ENCODE measurements around the gene TAS2R20. TPM values are rescaled to one million over a fixed set of nuclear protein-coding genes. Genes with fewer than 3 reads are reported as not detected.

The TAS2R20 gene
- total RNA-seq, 6 experiments from 2014 or later, result 0.18 to 0.47 (median 0.31) TPM

DNA sequence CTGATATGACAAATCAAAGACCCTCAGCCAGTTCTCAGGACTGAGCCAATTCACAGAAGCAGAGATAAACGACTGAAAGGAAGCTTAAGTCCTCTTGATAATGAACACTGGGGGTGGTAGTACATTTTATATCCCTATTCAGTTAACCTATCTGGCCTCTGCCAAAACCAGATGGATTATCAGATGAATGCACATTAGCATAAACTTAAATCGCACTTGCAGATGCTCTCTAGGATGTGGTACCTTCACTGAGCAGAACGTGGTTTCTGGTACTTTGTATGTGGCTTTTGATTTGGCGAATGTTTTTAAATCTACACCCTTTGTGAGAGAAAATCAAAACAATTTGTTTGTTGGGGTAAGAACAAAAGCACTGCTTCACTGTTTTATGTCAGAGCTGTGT lies 37.9 kb downstream of the TAS2R20 start:
- H3K4me3 Mint-ChIP-seq, result no peak overlapping the region
- no peak for DNase-seq
- H3K27me3 Mint-ChIP-seq (ENCODE audit: insufficient read depth), result no peaks in the 10 kb centered on the region; the same call in 1 of the 2 replicates
- peaks cover 9% of the 10 kb centered on the region for H3K9me3 Mint-ChIP-seq
- peaks cover 25% of the 10 kb centered on the region for H3K36me3 Mint-ChIP-seq (ENCODE audit: low read depth)
- H3K27ac Mint-ChIP-seq, result no peak overlapping the region
- TF ChIP-seq, protein P1, sequence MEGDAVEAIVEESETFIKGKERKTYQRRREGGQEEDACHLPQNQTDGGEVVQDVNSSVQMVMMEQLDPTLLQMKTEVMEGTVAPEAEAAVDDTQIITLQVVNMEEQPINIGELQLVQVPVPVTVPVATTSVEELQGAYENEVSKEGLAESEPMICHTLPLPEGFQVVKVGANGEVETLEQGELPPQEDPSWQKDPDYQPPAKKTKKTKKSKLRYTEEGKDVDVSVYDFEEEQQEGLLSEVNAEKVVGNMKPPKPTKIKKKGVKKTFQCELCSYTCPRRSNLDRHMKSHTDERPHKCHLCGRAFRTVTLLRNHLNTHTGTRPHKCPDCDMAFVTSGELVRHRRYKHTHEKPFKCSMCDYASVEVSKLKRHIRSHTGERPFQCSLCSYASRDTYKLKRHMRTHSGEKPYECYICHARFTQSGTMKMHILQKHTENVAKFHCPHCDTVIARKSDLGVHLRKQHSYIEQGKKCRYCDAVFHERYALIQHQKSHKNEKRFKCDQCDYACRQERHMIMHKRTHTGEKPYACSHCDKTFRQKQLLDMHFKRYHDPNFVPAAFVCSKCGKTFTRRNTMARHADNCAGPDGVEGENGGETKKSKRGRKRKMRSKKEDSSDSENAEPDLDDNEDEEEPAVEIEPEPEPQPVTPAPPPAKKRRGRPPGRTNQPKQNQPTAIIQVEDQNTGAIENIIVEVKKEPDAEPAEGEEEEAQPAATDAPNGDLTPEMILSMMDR (IDR thresholded peaks at IDR 0.05), result no peak
- peaks cover 37% of the 10 kb centered on the region for H3K4me1 Mint-ChIP-seq (ENCODE audit: low read depth)

DNA sequence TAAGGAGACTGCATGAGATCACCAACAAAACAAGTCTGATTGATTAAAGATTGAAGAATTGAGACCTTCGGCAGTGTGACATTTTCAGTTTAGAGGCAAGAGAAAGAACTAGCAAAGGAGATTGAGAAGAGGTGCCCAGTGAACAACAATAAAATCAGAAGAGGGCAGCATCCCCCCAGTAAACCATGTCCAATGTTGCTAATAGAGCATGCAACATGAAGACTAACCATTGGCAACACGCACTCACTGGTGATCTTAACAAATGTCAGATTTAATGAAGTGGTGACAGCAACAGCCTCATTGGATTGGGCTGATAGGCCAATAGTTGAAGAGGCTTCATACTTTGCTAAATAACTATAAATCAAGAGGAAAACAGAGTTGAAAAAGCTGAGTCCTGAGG lies 38.3 kb downstream of the TAS2R20 start:
- peaks cover 13% of the 10 kb centered on the region for H3K9me3 Mint-ChIP-seq
- peaks cover 29% of the 10 kb centered on the region for H3K36me3 Mint-ChIP-seq (ENCODE audit: low read depth)
- peaks cover 35% of the 10 kb centered on the region for H3K4me1 Mint-ChIP-seq (ENCODE audit: low read depth)

DNA sequence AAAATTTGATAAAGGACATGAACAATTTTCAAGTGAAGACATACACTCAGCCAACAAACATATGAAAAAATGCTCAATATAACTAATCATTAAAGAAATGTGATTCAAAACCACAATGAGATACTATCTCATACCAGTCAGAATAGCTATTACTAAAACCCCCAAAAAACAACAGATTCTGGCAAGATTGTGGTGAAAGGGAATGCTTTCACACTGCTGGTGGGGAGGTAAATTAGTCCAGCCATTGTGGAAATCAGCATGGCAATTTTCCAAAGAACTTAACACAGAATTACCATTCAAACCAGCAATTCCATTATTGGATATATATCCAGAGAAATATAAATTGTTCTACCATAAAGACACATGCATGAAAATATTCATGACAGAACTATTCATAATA lies 40.4 kb downstream of the TAS2R20 start:
- H3K27me3 Mint-ChIP-seq (ENCODE audit: insufficient read depth), result no peaks in the 10 kb centered on the region; the same call in 1 of the 2 replicates
- DNase-seq, result peak; percentile 17
- peaks cover 48% of the 10 kb centered on the region for H3K4me1 Mint-ChIP-seq (ENCODE audit: low read depth)
- H3K9me3 Mint-ChIP-seq, result peaks cover 14% of the 10 kb centered on the region
- H3K4me3 Mint-ChIP-seq, result no peak overlapping the region
- no peak overlapping the region for H3K27ac Mint-ChIP-seq
- H3K36me3 Mint-ChIP-seq (ENCODE audit: low read depth), result peaks cover 36% of the 10 kb centered on the region
- TF ChIP-seq, protein P1 (IDR thresholded peaks at IDR 0.05), result no peak

More for the DNA sequence above, 38.3 kb downstream of the TAS2R20 start:
- Mint-ChIP-seq H3K27me3 (ENCODE audit: insufficient read depth) (no peaks in the 10 kb centered on the region; the same call in 1 of the 2 replicates), H3K27ac (no peak overlapping the region), H3K4me3 (no peak overlapping the region)
- TF ChIP-seq, protein P1 (IDR thresholded peaks at IDR 0.05), result no peak
- no peak for DNase-seq

DNA sequence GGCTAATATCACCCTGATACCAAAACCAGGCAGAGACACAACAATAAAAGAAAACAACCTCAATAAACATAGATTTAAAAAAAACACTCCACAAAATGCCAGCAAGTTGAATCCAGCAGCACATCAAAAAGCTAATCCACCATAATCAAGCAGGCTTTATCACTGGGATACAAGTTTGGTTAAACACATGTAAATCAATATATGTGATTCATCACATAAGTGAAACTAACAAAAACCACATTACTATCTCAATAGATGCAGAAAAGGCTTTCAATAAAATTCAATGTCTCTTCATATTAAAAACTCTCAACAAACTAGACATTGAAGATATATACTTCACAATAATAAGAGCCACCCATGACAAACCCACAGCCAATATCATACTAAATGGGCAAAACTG lies 42.0 kb downstream of the TAS2R20 start:
- Mint-ChIP-seq H3K9me3 (peaks cover 14% of the 10 kb centered on the region), H3K4me1 (ENCODE audit: low read depth) (peaks cover 49% of the 10 kb centered on the region), H3K27ac (no peak overlapping the region), H3K36me3 (ENCODE audit: low read depth) (peaks cover 32% of the 10 kb centered on the region), H3K4me3 (no peak overlapping the region), H3K27me3 (ENCODE audit: insufficient read depth) (no peaks in the 10 kb centered on the region; the same call in 1 of the 2 replicates)
- DNase-seq, result no peak
- TF ChIP-seq, protein P1 (IDR thresholded peaks at IDR 0.05), result no peak

DNA sequence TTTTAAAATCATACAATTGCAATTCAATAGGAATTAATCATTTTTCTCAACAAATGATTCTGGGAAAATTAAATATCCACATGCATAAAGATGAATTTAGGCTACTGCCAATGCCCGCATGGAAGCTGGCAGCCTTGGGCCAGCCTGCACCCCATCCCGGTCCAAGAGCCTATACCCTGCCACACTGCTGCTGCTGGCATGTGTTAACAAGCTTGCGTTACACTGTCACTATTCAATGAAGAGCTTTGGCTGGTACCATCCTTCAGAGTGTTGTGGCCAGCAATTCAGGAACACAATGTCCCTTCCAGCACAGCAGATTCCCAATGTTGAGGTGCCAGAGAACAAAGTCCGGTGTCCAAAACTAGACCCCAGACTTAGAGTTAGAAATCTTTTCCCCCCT lies 45.5 kb downstream of the TAS2R20 start:
- Mint-ChIP-seq H3K27me3 (ENCODE audit: insufficient read depth) (no peaks in the 10 kb centered on the region; the same call in 1 of the 2 replicates), H3K4me3 (no peak overlapping the region), H3K4me1 (ENCODE audit: low read depth) (peaks cover 34% of the 10 kb centered on the region), H3K36me3 (ENCODE audit: low read depth) (peaks cover 35% of the 10 kb centered on the region), H3K9me3 (peaks cover 26% of the 10 kb centered on the region), H3K27ac (no peak overlapping the region)
- TF ChIP-seq, protein P1 (IDR thresholded peaks at IDR 0.05), result no peak
- no peak for DNase-seq

Other genes with a start within 250 kb of the TAS2R20 start
- gene TAS2R7, start 195.7 kb downstream of the TAS2R20 start, total RNA-seq (2021; fragmentation: NEBNext Ultra II Directional; extraction: Animal tissue kit (Norgen Biotek cat#: 25700)), result not detected
- gene TAS2R8, start 191.0 kb downstream of the TAS2R20 start, total RNA-seq (2021; fragmentation: NEBNext Ultra II Directional; extraction: Animal tissue kit (Norgen Biotek cat#: 25700)), result not detected
- gene TAS2R9, start 188.1 kb downstream of the TAS2R20 start, total RNA-seq (2021; fragmentation: NEBNext Ultra II Directional; extraction: Animal tissue kit (Norgen Biotek cat#: 25700)), result not detected
- under 1 TPM in 2 of 6 experiments, not detected in 4; 0.16 to 0.18 TPM for gene TAS2R10, start 171.9 kb downstream of the TAS2R20 start, total RNA-seq (2021; fragmentation: NEBNext Ultra II Directional; extraction: Animal tissue kit (Norgen Biotek cat#: 25700))
- gene PRR4, start 148.8 kb downstream of the TAS2R20 start, total RNA-seq (2021; fragmentation: NEBNext Ultra II Directional; extraction: Animal tissue kit (Norgen Biotek cat#: 25700)), result 1 to 10 TPM in 5 of 6 experiments, not detected in 1; 1.0 to 1.3 (median 1.2) TPM
- gene PRH1, start 114.0 kb downstream of the TAS2R20 start, total RNA-seq (2021; fragmentation: NEBNext Ultra II Directional; extraction: Animal tissue kit (Norgen Biotek cat#: 25700)), result 1 to 10 TPM; 4.2 to 8.2 (median 6.4) TPM
- gene TAS2R13, start 88.7 kb downstream of the TAS2R20 start, total RNA-seq (2021; fragmentation: NEBNext Ultra II Directional; extraction: Animal tissue kit (Norgen Biotek cat#: 25700)), result under 1 TPM in 4 of 6 experiments, not detected in 2; 0.17 to 0.23 (median 0.18) TPM
- not detected for gene PRH2, start 69.1 kb downstream of the TAS2R20 start, total RNA-seq (2021; fragmentation: NEBNext Ultra II Directional; extraction: Animal tissue kit (Norgen Biotek cat#: 25700))
- gene TAS2R14, start 59.0 kb downstream of the TAS2R20 start, total RNA-seq (2021; fragmentation: NEBNext Ultra II Directional; extraction: Animal tissue kit (Norgen Biotek cat#: 25700)), result 1 to 10 TPM; 1.1 to 1.6 (median 1.5) TPM
- under 1 TPM in 4 of 6 experiments, not detected in 2; 0.19 to 0.32 (median 0.22) TPM for gene TAS2R50, start 11.4 kb downstream of the TAS2R20 start, total RNA-seq (2021; fragmentation: NEBNext Ultra II Directional; extraction: Animal tissue kit (Norgen Biotek cat#: 25700))
- under 1 TPM; 0.28 to 0.97 (median 0.52) TPM for gene TAS2R19, start 24.3 kb upstream of the TAS2R20 start, total RNA-seq (2021; fragmentation: NEBNext Ultra II Directional; extraction: Animal tissue kit (Norgen Biotek cat#: 25700))
- gene TAS2R31, start 33.1 kb upstream of the TAS2R20 start, total RNA-seq (2021; fragmentation: NEBNext Ultra II Directional; extraction: Animal tissue kit (Norgen Biotek cat#: 25700)), result 1 to 10 TPM in 1 of 6 experiments, under 1 TPM in 5; 0.43 to 1.2 (median 0.63) TPM
- under 1 TPM in 3 of 6 experiments, not detected in 3; 0.22 to 0.48 (median 0.35) TPM for gene TAS2R46, start 64.0 kb upstream of the TAS2R20 start, total RNA-seq (2021; fragmentation: NEBNext Ultra II Directional; extraction: Animal tissue kit (Norgen Biotek cat#: 25700))
- gene TAS2R43, start 94.0 kb upstream of the TAS2R20 start, total RNA-seq (2021; fragmentation: NEBNext Ultra II Directional; extraction: Animal tissue kit (Norgen Biotek cat#: 25700)), result not detected
- under 1 TPM; 0.26 to 0.46 (median 0.32) TPM for gene TAS2R30, start 136.3 kb upstream of the TAS2R20 start, total RNA-seq (2021; fragmentation: NEBNext Ultra II Directional; extraction: Animal tissue kit (Norgen Biotek cat#: 25700))
- gene SMIM10L1, start 172.9 kb upstream of the TAS2R20 start, total RNA-seq (2021; fragmentation: NEBNext Ultra II Directional; extraction: Animal tissue kit (Norgen Biotek cat#: 25700)), result 10 to 100 TPM; 11.7 to 13.7 (median 13.1) TPM
- not detected for gene TAS2R42, start 188.6 kb upstream of the TAS2R20 start, total RNA-seq (2021; fragmentation: NEBNext Ultra II Directional; extraction: Animal tissue kit (Norgen Biotek cat#: 25700))

Measured in HFFc6 (cell line).